Brain microvascular endothelial cell (primary cell): ENCODE data around the gene ERCC5.

Experiments used
- DNase-seq: peaks from one replicate; pipeline ENCODE4 v3.0.0-alpha.2; 2020
- H3K27ac ChIP-seq: fragments of 250-450 bp; sonication (Bioruptor Pico); 2 replicates; pipeline ENCODE4 v1.5.1; 2020; ENCODE audit warnings: mild to moderate bottlenecking, moderate library complexity
- H3K27me3 ChIP-seq: fragments of 250-450 bp; sonication (Bioruptor Pico); replicated peaks from 2 replicates; pipeline ENCODE4 v1.5.1; 2020; ENCODE audit warnings: mild to moderate bottlenecking
- H3K36me3 ChIP-seq: fragments of 250-450 bp; sonication (Bioruptor Pico); replicated peaks from 2 replicates; pipeline ENCODE4 v1.5.1; 2020; ENCODE audit warnings: mild to moderate bottlenecking
- H3K4me3 ChIP-seq: 2 replicates; pipeline ENCODE4 v1.5.1; 2011; ENCODE audit warnings: low read depth, mild to moderate bottlenecking, control low read depth, low read length, moderate library complexity
- CTCF ChIP-seq: IDR thresholded peaks from 2 replicates; pipeline ENCODE4 v1.5.1; 2011; ENCODE audit warnings: low read depth, mild to moderate bottlenecking, moderate library complexity, low read length, control low read depth, inconsistent platforms; ENCODE audit errors: missing control alignments
- in situ Hi-C: cut with HindIII; loops from 2 replicates; pipeline ENCODE4 v1.10.0; 2017; ENCODE audit warnings: low sequenced_read_pairs, low pct_ligation_motif_present

Gene ERCC5

GRCh38 chr13:102817241-102817640 lies 28.6 kb upstream of the ERCC5 start:
- no peak overlapping the region for H3K27ac ChIP-seq
- DNase-seq, result no peak
- H3K36me3 ChIP-seq, result peaks cover 6% of the 10 kb centered on the region
- H3K27me3 ChIP-seq, result no peaks in the 10 kb centered on the region
- no peak for TF ChIP-seq CTCF
- in situ Hi-C loops, result no loop called here
- no peak overlapping the region for H3K4me3 ChIP-seq

GRCh38 chr13:102817907-102818306 lies 27.9 kb upstream of the ERCC5 start:
- in situ Hi-C loops, result no loop called here
- TF ChIP-seq CTCF, result no peak
- H3K36me3 ChIP-seq, result peaks cover 8% of the 10 kb centered on the region

GRCh38 chr13:102825400-102825799 lies 20.4 kb upstream of the ERCC5 start:
- in situ Hi-C loops, result no loop called here
- Histone ChIP-seq H3K27ac (peak overlapping the region; percentile 79), H3K4me3 (no peak overlapping the region), H3K27me3 (no peaks in the 10 kb centered on the region), H3K36me3 (peaks cover 10% of the 10 kb centered on the region)
- no peak for TF ChIP-seq CTCF
- no peak for DNase-seq

More at GRCh38 chr13:102817907-102818306, 27.9 kb upstream of the ERCC5 start:
- no peak for DNase-seq
- no peaks in the 10 kb centered on the region for H3K27me3 ChIP-seq
- no peak overlapping the region for H3K4me3 ChIP-seq
- no peak overlapping the region for H3K27ac ChIP-seq

GRCh38 chr13:102825921-102826706 lies 19.7 kb upstream of the ERCC5 start:
- H3K4me3 ChIP-seq, result peak overlapping the region; percentile 45
- TF ChIP-seq CTCF, result no peak
- peak; percentile 59 for DNase-seq

GRCh38 chr13:102830646-102831045 lies 15.2 kb upstream of the ERCC5 start:
- no peak for DNase-seq
- H3K4me3 ChIP-seq, result no peak overlapping the region
- H3K27me3 ChIP-seq, result no peaks in the 10 kb centered on the region
- H3K27ac ChIP-seq, result no peak overlapping the region
- no peaks in the 10 kb centered on the region for H3K36me3 ChIP-seq
- no peak for TF ChIP-seq CTCF
- in situ Hi-C loops, result no loop called here

More at GRCh38 chr13:102825921-102826706, 19.7 kb upstream of the ERCC5 start:
- Histone ChIP-seq H3K27me3 (no peaks in the 10 kb centered on the region), H3K36me3 (peaks cover 10% of the 10 kb centered on the region), H3K27ac (peak overlapping the region; percentile 79)
- in situ Hi-C loops, result no loop called here
